Activated CD8-positive, alpha-beta memory T cell treated with anti-CD3 and anti-CD28 coated beads, Interleukin-2, amount 50 U/mL, for 4 hours (primary cell): ENCODE data around the gene PTGES3L.
"Not testable (repeated sequence)": the region's sequence is repeated elsewhere in the genome, so short reads cannot be mapped to it uniquely, and the experiment has no call there.

ENCODE experiments used
- DNase-seq: peaks from one replicate; pipeline ENCODE4 v3.0.0-alpha.2; 2020

Gene PTGES3L

GRCh38 chr17:42975701-42976100 lies 4.2 kb downstream of the PTGES3L start:
- not testable (repeated sequence) for DNase-seq

DNA sequence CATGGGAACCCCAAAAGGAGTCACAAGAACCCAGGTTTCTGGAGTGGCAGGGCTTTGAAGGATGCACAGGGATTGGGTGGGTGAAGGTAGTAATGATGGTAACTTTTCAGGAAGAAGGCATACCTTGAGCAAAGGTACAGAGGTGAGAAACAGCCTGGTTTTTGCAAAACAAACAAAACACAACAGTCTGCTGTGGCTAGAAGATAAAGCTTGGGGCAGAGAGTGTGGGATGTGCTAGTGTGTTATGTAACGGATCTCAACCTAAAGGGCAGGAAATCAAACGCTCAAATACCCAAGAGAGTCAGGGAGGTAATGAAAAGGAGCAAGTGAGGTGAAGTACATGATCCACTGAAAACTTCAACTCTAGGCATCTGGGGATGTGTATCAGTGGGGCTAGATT lies 4.6 kb downstream of the PTGES3L start:
- no peak for DNase-seq

GRCh38 chr17:42973323-42973722 lies 6.6 kb downstream of the PTGES3L start:
- DNase-seq: not testable (repeated sequence)

DNA sequence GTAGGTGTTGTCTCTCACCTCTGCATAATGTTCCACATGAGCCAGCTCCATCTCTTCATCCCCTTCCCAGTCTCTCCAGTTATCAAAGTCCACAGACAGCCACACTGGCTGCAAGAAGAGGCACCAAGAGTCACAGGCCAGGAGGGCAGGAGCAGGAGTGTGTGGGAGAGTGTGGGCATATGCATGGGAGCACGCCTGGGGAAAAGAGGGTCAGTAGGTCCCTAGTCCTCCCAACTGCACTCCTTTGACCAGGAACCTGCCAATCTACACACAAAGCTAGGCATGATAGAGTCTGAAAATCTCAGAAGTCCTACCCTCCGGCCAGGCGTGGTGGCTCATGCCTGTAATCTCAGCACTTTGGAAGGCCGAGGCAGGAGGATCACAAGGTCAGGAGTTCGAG lies 8.3 kb downstream of the PTGES3L start:
- no peak for DNase-seq

DNA sequence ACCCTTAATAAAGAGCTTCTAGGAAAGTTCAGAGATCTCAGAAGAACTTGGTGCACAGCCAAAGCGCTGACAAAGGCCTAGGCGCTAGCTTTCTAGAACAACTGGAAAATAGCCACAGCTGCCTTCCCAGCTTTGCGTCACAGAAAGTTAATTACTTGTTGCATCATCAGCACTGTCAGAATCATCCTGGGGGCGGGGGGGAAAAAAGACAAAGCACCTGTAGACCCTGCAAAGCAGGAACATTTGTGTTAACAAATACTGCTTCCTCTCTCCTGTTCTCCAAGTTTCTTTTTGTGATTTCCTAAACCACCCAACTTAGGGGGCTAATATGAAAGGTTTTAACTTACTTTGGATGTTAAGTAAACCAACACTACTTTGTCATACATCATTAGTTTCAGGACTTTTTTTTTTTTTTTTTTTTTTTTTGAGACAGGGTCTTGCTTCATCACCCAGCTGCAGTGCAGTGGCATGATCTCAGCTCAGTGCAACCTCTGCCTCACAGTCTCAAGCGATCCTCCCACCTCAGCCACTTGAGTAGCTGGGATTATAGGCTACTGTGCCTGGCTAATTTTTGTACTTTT lies 10.8 kb downstream of the PTGES3L start:
- DNase-seq: no peak

- DNase-seq: no peak
These were observed 12.0 kb downstream of the PTGES3L start for GRCh38 chr17:42967925-42968324.

DNA sequence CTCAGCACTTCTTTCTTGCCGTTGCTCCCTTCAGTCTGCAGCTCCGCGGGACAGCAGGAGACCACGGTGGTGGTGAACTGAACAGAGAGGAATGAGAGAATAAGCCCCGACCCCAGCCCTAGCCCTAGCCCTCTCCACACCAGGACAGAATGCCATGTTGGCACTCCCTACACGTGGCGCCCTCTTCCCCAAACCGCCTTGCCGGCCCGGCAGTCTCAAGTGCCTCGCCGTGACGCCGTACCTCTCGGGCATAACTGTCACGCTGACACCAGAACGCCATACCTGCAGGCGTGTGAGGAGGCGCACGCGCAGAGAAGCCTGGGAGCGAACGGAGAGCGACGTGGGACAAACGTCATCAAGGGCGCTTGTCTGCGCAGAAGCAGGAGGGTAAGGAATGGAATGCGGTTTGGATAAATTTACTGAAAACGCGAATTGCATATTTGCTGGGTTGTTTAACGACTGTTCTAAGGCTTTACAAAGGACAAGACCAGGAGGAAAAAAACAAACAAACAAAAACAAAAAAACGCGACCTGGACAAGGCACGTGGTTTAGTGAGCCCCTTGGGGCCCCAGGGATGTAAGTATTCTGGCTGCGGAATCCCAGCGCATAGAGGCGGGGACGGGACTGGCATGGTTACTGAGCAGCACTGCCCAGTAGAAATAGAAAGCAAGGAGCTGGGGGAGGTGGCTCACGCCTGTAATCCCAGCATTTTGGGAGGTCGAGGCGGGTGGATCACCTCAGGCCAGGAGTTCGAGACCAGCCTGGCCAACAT lies 15.5 kb downstream of the PTGES3L start, which contains the start of gene AARSD1:
AARSD1 (minus strand) TSS at position 294 of the 772 bp plus-strand sequence; CDS start at position 280, 14 bp downstream.
- DNase-seq: peak; percentile 85

DNA sequence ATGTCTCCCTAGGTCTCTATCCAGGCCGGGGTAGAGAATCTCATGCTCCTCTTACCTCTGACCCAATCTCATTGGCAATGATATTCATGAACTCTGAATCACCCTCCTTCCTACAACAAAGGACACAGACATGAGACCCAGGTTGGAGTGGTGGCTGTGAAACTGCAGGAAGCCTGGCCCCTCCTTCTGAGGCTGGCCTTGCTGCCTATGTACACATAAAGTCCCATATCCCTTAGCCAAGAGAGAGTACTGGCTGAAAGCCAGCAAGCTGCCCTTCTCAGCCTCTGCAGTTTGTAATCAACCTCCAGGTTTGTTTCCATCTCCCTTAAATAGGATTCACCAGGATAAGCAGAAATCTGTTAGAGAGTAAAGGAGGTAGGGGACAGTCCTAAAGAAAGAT lies 26.2 kb downstream of the PTGES3L start:
- DNase-seq: no peak

GRCh38 chr17:42950044-42950783 lies 29.7 kb downstream of the PTGES3L start:
- DNase-seq: no peak

DNA sequence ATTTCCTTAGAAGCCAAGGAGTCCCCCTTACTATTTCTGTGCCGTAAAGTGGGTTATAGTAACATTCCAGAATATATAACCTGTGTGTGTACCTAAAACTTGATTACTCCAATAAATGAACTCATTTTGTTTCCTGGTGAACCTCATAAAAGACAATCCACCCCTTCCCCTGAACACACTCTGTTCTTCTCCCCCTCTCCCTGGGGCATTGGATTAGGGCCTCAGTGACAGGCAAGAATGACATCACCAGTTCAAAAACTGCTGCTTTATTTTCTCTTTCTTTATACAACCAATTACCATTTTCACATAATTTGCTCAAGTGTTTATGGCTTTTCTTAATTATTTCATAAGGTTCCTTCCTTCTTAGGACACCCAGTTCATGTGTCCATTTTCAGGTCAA lies 33.1 kb downstream of the PTGES3L start:
- no peak for DNase-seq

GRCh38 chr17:42944211-42944610 lies 35.7 kb downstream of the PTGES3L start:
- DNase-seq: no peak

DNA sequence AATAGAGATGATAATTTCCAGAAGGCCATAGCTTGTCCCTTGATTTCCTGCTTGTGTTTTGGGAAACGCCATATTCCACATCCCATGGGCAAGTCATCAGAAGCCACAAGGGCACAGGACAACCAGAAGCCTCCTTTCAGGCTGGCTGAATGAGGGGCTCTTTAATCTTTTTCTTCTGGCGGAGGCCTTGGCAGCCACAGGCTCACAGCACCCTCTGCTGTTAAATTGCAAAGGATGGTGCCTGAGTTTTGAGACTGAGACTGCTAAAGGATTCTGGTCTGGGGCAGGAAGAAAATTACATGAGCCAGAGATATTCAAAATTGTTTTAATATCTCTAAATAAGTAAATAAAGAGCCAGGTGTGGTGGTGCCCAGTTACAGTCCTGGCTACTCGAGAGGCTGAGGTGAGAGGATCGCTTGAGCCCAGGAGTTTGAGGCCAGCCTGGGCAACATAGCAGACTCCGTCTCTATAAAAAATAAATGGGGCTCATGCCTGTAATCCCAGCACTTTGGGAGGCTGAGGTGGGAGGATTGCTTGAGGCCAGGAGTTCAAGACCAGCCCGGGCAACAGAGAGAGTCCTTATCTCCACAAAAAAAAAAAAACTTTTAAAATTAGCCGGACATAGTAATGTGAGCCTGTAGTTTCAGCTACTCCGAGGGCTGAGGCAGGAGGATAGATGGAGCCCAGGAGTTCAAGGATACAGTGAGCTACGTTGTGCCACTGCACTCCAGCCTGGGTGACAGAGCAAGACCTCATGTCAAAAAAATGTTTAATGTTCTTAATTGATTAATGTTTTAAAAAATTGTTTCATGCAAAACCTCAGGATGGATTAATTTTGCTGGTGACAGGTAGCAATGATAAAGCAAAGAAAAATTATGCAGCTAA lies 41.9 kb downstream of the PTGES3L start:
- DNase-seq: peak; percentile 27

DNA sequence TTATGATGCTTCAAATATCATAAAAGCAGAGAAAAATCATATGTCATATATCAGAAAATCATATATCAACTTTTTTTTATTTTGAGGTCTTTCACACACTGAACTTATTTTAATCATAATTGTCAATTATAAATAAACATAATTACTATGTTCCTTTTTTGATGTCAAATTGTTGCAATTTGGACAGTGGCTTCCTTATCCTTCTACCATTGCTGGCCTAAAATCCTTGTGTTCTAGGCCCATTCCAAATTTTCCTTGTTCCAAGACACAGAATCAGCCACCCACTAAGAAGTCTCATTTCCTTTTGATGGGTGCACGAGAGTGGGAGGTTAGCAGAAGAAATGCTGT lies 50.4 kb downstream of the PTGES3L start:
- no peak for DNase-seq

DNA sequence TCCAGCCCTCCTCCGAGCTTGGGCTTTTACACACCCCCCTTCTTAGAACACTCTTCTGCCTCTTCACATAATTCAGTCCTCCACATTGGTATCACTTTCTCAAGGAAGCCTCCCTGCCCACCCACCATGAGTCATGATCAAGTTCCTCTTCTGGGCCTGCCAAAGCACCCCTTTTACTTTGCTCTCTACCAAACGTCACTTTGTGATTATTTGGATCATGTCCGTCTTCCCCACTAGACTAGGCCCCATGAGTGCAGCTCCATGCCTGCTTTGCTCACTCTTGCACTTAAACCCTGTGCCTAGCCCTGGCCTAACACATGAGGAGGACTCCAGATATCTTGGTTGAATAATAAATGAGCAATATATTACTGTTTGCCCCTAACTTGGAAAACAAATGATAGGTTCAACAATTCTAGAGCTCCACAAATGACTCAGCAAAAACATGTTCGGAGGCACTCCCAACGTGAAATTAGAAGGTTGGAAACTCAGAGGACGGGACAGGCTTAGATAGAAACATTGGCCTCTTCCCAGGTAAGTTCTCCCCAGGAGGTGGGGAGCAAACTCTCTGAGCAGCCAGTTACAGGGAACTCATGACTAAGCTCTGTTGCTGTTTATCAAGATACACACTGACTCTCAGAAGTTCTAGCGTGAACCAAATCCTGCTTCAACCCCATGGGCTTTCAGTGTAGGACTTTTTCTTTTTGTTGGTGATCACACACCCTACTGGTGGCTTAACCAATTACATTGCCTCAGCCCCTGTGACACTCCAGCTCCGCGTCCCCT lies 51.0 kb downstream of the PTGES3L start:
- no peak for DNase-seq

GRCh38 chr17:42924891-42925290 lies 55.0 kb downstream of the PTGES3L start:
- no peak for DNase-seq

DNA sequence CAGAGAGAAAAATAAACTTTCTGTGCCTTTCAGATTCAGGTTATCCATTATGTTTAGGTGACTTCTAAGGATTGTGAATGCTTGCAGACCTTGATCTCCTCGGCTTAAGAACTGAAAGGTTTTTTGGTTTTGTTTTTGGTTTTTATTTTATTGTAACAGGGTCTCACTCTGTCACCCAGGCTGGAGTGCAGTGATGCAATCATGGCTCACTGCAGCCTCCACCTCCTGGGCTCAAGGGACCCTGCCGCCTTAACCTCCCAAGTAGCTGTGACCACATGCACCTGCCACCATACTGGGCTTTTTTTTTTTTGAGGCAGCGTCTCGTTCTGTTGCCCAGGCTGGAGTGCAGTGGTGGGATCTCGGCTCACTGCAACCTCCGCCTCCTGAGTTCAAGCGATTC lies 56.4 kb downstream of the PTGES3L start:
- DNase-seq: not testable (repeated sequence)

DNA sequence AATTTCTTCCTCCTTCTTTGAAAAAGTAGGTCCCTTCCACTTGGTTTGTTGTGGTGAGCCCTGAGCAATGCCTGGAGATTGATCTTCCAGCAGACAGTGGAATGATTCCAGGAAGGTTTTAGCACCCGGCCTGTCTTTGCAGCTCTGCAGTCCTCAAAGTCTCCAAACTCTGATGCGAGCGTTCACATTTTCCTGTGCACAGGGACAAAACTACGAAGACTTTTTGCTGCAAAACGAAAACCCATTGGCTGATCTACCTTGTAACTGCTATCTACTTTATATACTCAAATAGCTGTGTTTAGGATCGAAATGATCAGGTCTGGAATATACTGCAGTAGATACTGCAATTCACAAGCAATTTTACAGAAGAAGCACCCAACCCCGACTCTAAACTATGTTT lies 57.6 kb downstream of the PTGES3L start:
- no peak for DNase-seq

- no peak for DNase-seq
These were observed 59.0 kb downstream of the PTGES3L start for GRCh38 chr17:42920922-42921321.

- DNase-seq: no peak
These were observed 59.6 kb downstream of the PTGES3L start for GRCh38 chr17:42920106-42920900.

GRCh38 chr17:42919522-42920077 lies 60.3 kb downstream of the PTGES3L start:
- DNase-seq: not testable (repeated sequence)
